HL-60 (cell line): ENCODE results near the gene SPATA20.

ENCODE experiments used
- CTCF ChIP-seq: IDR thresholded peaks from one replicate; pipeline ENCODE4 v1.5.1; 2011; ENCODE audit warnings: low read length, control low read depth, inconsistent platforms; ENCODE audit not compliant: insufficient read depth
- POLR2AphosphoS5 ChIP-seq: IDR thresholded peaks from 2 replicates; pipeline ENCODE4 v1.6.1; 2012; ENCODE audit warnings: low read depth
- SPI1 ChIP-seq: IDR thresholded peaks from 2 replicates; pipeline ENCODE4 v1.6.1; 2012; ENCODE audit warnings: low read depth, mild to moderate bottlenecking, borderline replicate concordance

- TF ChIP-seq CTCF (no peak), POLR2AphosphoS5 (no peak), SPI1 (no peak)
Observed at GRCh38 chr17:50559674-50560184, 12.8 kb downstream of the SPATA20 start.
